HG03060 (cell line): ENCODE measurements around the gene ZNF620.
"Not testable (repeated sequence)": the region's sequence is repeated elsewhere in the genome, so short reads cannot be mapped to it uniquely, and the experiment has no call there.

Source experiments
- ATAC-seq: cut with Tn5 transposase; IDR thresholded peaks from one replicate; pipeline ENCODE4 v1.9.1; 2021; ENCODE audit warnings: low read depth, moderate number of reproducible peaks; ENCODE audit not compliant: unreplicated experiment

ZNF620 gene

GRCh38 chr3:40505599-40506462 is at the start of gene ZNF620:
Gene ZNF620 (plus strand): TSS chr3:40506039. CDS start chr3:40506353, 314 bp downstream.
- no peak for ATAC-seq

- ATAC-seq = no peak
Observed at GRCh38 chr3:40456279-40456939, 49.4 kb upstream of the ZNF620 start.

GRCh38 chr3:40456940-40457823 is 48.7 kb upstream of the ZNF620 start, which contains the start of gene RPL14:
Gene RPL14 (plus strand): TSS chr3:40457339. CDS start chr3:40457472, 133 bp downstream.
- peak; percentile 40 for ATAC-seq

- no peak for ATAC-seq
Observed at GRCh38 chr3:40458473-40458872, 47.4 kb upstream of the ZNF620 start.

GRCh38 chr3:40460481-40460880 is 45.4 kb upstream of the ZNF620 start:
- ATAC-seq = not testable (repeated sequence)

- ATAC-seq = no peak
Observed at GRCh38 chr3:40461161-40461560, 44.7 kb upstream of the ZNF620 start.

GRCh38 chr3:40462838-40463237 is 43.0 kb upstream of the ZNF620 start:
- ATAC-seq = not testable (repeated sequence)

- no peak for ATAC-seq
Observed at GRCh38 chr3:40463579-40463978, 42.3 kb upstream of the ZNF620 start.

- no peak for ATAC-seq
Observed at GRCh38 chr3:40464339-40465110, 41.3 kb upstream of the ZNF620 start.

- ATAC-seq = no peak
Observed at GRCh38 chr3:40465111-40465407, 40.8 kb upstream of the ZNF620 start.

GRCh38 chr3:40465456-40465855 is 40.4 kb upstream of the ZNF620 start:
- no peak for ATAC-seq

- no peak for ATAC-seq
Observed at GRCh38 chr3:40468018-40468417, 37.8 kb upstream of the ZNF620 start.

GRCh38 chr3:40470701-40471100 is 35.1 kb upstream of the ZNF620 start:
- no peak for ATAC-seq

- ATAC-seq = no peak
Observed at GRCh38 chr3:40476478-40477470, 29.1 kb upstream of the ZNF620 start, which contains the start of gene ZNF619. Gene ZNF619 (plus strand): TSS chr3:40477122. CDS start chr3:40477980, 858 bp downstream.

GRCh38 chr3:40477666-40478065 is 28.2 kb upstream of the ZNF620 start:
- ATAC-seq = no peak

GRCh38 chr3:40487172-40487571 is 18.7 kb upstream of the ZNF620 start:
- ATAC-seq = no peak

- no peak for ATAC-seq
Observed at GRCh38 chr3:40490916-40491315, 14.9 kb upstream of the ZNF620 start.

GRCh38 chr3:40494698-40495097 is 11.1 kb upstream of the ZNF620 start:
- ATAC-seq = no peak

GRCh38 chr3:40497288-40497687 is 8.6 kb upstream of the ZNF620 start:
- no peak for ATAC-seq
